HEK293 (cell line): ENCODE measurements around the gene STX18.

ENCODE experiments used
- CTCF ChIA-PET: fragments of 350-600 bp; formaldehyde crosslinking; extraction: SDS; loops from one replicate; lab custom pipeline; 2021; ENCODE audit warnings: antibody characterized with exemption; lab: Yijun Ruan, JAX
- POLR2A ChIA-PET: fragments of 300-600 bp; formaldehyde crosslinking; extraction: SDS; loops from one replicate; lab custom pipeline; 2020; ENCODE audit warnings: antibody characterized with exemption, inconsistent platforms; lab: Yijun Ruan, JAX
- H3K27ac ChIP-seq: fragments of 200-500 bp; sonication (Bioruptor generic); 2 replicates; pipeline ENCODE4 v1.5.1; 2014; ENCODE audit warnings: low read depth, low read length, control low read depth, inconsistent platforms; ENCODE audit errors: extremely low read depth
- H3K36me3 ChIP-seq, 2 experiments: fragments of 200-500 bp in 1 of 2; sonication (Bioruptor generic) in 1 of 2; 1 replicate in 1 of 2; 2 replicates in 1 of 2; pipeline ENCODE4 v1.5.1; 2014 to 2017; ENCODE audit warnings: inconsistent platforms in 2 of 2, low read length in 2 of 2; ENCODE audit not compliant: control insufficient read depth in 2 of 2, insufficient read depth in 1 of 2
- H3K4me1 ChIP-seq: fragments of 200-500 bp; sonication (Bioruptor generic); 2 replicates; pipeline ENCODE4 v1.5.1; 2014; ENCODE audit warnings: mild to moderate bottlenecking, low read length, inconsistent platforms; ENCODE audit not compliant: control insufficient read depth, insufficient read depth
- H3K4me3 ChIP-seq: 2 replicates; pipeline ENCODE4 v1.5.1; 2011; ENCODE audit warnings: low read depth, mild to moderate bottlenecking, control low read depth, low read length, moderate library complexity
- H3K9me3 ChIP-seq: fragments of 200-500 bp; sonication (Bioruptor generic); 2 replicates; pipeline ENCODE4 v1.5.1; 2014; ENCODE audit warnings: low read depth, low read length, inconsistent platforms; ENCODE audit not compliant: control insufficient read depth, insufficient read depth
- BCL6B ChIP-seq: fragments of 450-650 bp; formaldehyde crosslinking; IDR thresholded peaks from 2 replicates; pipeline ENCODE4 v1.5.1; 2017; ENCODE audit warnings: missing biosample characterization, missing genetic modification characterization
- EGR2 ChIP-seq: fragments of 450-650 bp; formaldehyde crosslinking; IDR thresholded peaks from 2 replicates; pipeline ENCODE4 v1.5.1; 2016; ENCODE audit warnings: low read depth, missing biosample characterization, missing genetic modification characterization
- KLF1 ChIP-seq: fragments of 450-650 bp; formaldehyde crosslinking; IDR thresholded peaks from 2 replicates; pipeline ENCODE4 v1.5.1; 2016; ENCODE audit warnings: missing biosample characterization, missing genetic modification characterization
- KLF10 ChIP-seq: fragments of 450-650 bp; IDR thresholded peaks from 2 replicates; pipeline ENCODE4 v1.5.1; 2018; ENCODE audit warnings: missing biosample characterization, mild to moderate bottlenecking, missing genetic modification characterization
- KLF17 ChIP-seq: fragments of 450-650 bp; formaldehyde crosslinking; IDR thresholded peaks from 2 replicates; pipeline ENCODE4 v1.5.1; 2016; ENCODE audit warnings: missing biosample characterization, missing genetic modification characterization
- MEIS1 ChIP-seq: sonication (generic); formaldehyde crosslinking; IDR thresholded peaks from 2 replicates; pipeline ENCODE4 v1.8.1; 2022; ENCODE audit warnings: missing genetic modification reagents, mild to moderate bottlenecking, borderline replicate concordance
- OVOL3 ChIP-seq: fragments of 450-650 bp; formaldehyde crosslinking; IDR thresholded peaks from 2 replicates; pipeline ENCODE4 v1.5.1; 2016; ENCODE audit warnings: missing biosample characterization, missing genetic modification characterization
- REST ChIP-seq: fragments of 450-650 bp; formaldehyde crosslinking; IDR thresholded peaks from 2 replicates; pipeline ENCODE4 v1.5.1; 2016; ENCODE audit warnings: missing biosample characterization, missing genetic modification characterization
- SP2 ChIP-seq: fragments of 450-650 bp; formaldehyde crosslinking; IDR thresholded peaks from 2 replicates; pipeline ENCODE4 v1.5.1; 2016; ENCODE audit warnings: missing biosample characterization, missing genetic modification characterization
- YY1 ChIP-seq: fragments of 450-650 bp; formaldehyde crosslinking; IDR thresholded peaks from 2 replicates; pipeline ENCODE4 v1.5.1; 2018; ENCODE audit warnings: missing biosample characterization, missing genetic modification characterization
- ZFHX2 ChIP-seq: fragments of 450-650 bp; formaldehyde crosslinking; conservative IDR thresholded peaks from 2 replicates; pipeline ENCODE4 v1.5.1; 2016; ENCODE audit warnings: missing biosample characterization, missing genetic modification characterization
- ZNF10 ChIP-seq: fragments of 450-650 bp; formaldehyde crosslinking; IDR thresholded peaks from 2 replicates; pipeline ENCODE4 v1.5.1; 2017; ENCODE audit warnings: missing biosample characterization, missing genetic modification characterization
- ZNF121 ChIP-seq: fragments of 450-650 bp; formaldehyde crosslinking; IDR thresholded peaks from 2 replicates; pipeline ENCODE4 v1.5.1; 2016; ENCODE audit warnings: missing biosample characterization, missing genetic modification characterization
- ZNF132 ChIP-seq: fragments of 450-650 bp; formaldehyde crosslinking; IDR thresholded peaks from 2 replicates; pipeline ENCODE4 v1.5.1; 2017; ENCODE audit warnings: missing biosample characterization, missing genetic modification characterization, borderline replicate concordance
- ZNF148 ChIP-seq: fragments of 450-650 bp; formaldehyde crosslinking; IDR thresholded peaks from 2 replicates; pipeline ENCODE4 v1.5.0; 2017; ENCODE audit warnings: missing biosample characterization, missing genetic modification characterization, borderline replicate concordance
- ZNF155 ChIP-seq: fragments of 450-650 bp; formaldehyde crosslinking; IDR thresholded peaks from 2 replicates; pipeline ENCODE4 v1.5.1; 2016; ENCODE audit warnings: missing biosample characterization, missing genetic modification characterization
- ZNF184 ChIP-seq: fragments of 450-650 bp; IDR thresholded peaks from 2 replicates; pipeline ENCODE4 v1.5.1; 2018; ENCODE audit warnings: missing biosample characterization, mild to moderate bottlenecking, missing genetic modification characterization
- ZNF416 ChIP-seq: fragments of 450-650 bp; formaldehyde crosslinking; IDR thresholded peaks from 2 replicates; pipeline ENCODE4 v1.5.1; 2016; ENCODE audit warnings: missing biosample characterization, missing genetic modification characterization
- ZNF48 ChIP-seq: fragments of 450-650 bp; formaldehyde crosslinking; IDR thresholded peaks from 2 replicates; pipeline ENCODE4 v1.5.1; 2016; ENCODE audit warnings: missing biosample characterization, missing genetic modification characterization
- ZNF513 ChIP-seq: fragments of 450-650 bp; IDR thresholded peaks from 2 replicates; pipeline ENCODE4 v1.5.1; 2018; ENCODE audit warnings: missing biosample characterization, missing genetic modification characterization
- ZNF610 ChIP-seq: fragments of 450-650 bp; formaldehyde crosslinking; IDR thresholded peaks from 2 replicates; pipeline ENCODE4 v1.5.1; 2016; ENCODE audit warnings: missing biosample characterization, missing genetic modification characterization, borderline replicate concordance
- ZNF629 ChIP-seq: fragments of 450-650 bp; formaldehyde crosslinking; IDR thresholded peaks from 2 replicates; pipeline ENCODE4 v1.5.1; 2017; ENCODE audit warnings: missing biosample characterization, missing genetic modification characterization
- ZNF654 ChIP-seq: fragments of 450-650 bp; formaldehyde crosslinking; IDR thresholded peaks from 2 replicates; pipeline ENCODE4 v1.5.1; 2016; ENCODE audit warnings: low read depth, missing biosample characterization, missing genetic modification characterization
- ZNF785 ChIP-seq: fragments of 450-650 bp; formaldehyde crosslinking; IDR thresholded peaks from 2 replicates; pipeline ENCODE4 v1.5.1; 2016; ENCODE audit warnings: missing biosample characterization, missing genetic modification characterization
- ZSCAN4 ChIP-seq: fragments of 450-650 bp; formaldehyde crosslinking; IDR thresholded peaks from 2 replicates; pipeline ENCODE4 v1.5.1; 2017; ENCODE audit warnings: missing biosample characterization, missing genetic modification characterization

Gene STX18

GRCh38 chr4:4394644-4395043, 147.2 kb downstream of the STX18 start:
- ChIA-PET CTCF (interaction anchor here (1.3 to 1.7 kb wide), 2 partner anchors 10 to 34 kb away, joined by 3 to 5 read pairs; no protein-coding TSS in a partner anchor), POLR2A (no interaction called here)
- Histone ChIP-seq H3K4me3 (no peak overlapping the region), H3K27ac (no peak overlapping the region), H3K9me3 (no peaks in the 10 kb centered on the region), H3K4me1 (no peaks in the 10 kb centered on the region), H3K36me3 (peaks cover 0 to 5% of the 10 kb centered on the region in 2 experiments; a peak in 1 of 3 replicates)
- no peak for TF ChIP-seq REST (tag by site-specific recombination)
- TF ChIP-seq EGR2 = no peak
- no peak for TF ChIP-seq ZNF184
- no peak for TF ChIP-seq ZNF513 (tag by site-specific recombination)
- no peak for TF ChIP-seq ZNF416 (tag by site-specific recombination)
- no peak for TF ChIP-seq KLF1 (tag by site-specific recombination)
- TF ChIP-seq ZNF155 (tag by site-specific recombination) = no peak
- no peak for TF ChIP-seq ZNF148 (tag by site-specific recombination)
- no peak for TF ChIP-seq BCL6B (tag by site-specific recombination)

- Histone ChIP-seq H3K27ac (no peak overlapping the region), H3K9me3 (no peaks in the 10 kb centered on the region), H3K4me1 (no peaks in the 10 kb centered on the region), H3K4me3 (no peak overlapping the region), H3K36me3 (peaks cover 0 to 5% of the 10 kb centered on the region in 2 experiments; a peak in 1 of 3 replicates)
- TF ChIP-seq ZNF785 (tag by site-specific recombination) = no peak
- no peak for TF ChIP-seq ZNF132
- no peak for TF ChIP-seq SP2 (tag by site-specific recombination)
- no peak for TF ChIP-seq ZNF10 (tag by site-specific recombination)
- TF ChIP-seq ZNF654 (tag by site-specific recombination) = no peak
- no peak for TF ChIP-seq ZNF610 (tag by site-specific recombination)
- TF ChIP-seq ZNF121 = no peak
- no peak for TF ChIP-seq KLF17 (tag by site-specific recombination)
- TF ChIP-seq YY1 (tag by site-specific recombination) = no peak
- no peak for TF ChIP-seq ZSCAN4 (tag by site-specific recombination)
- no peak for TF ChIP-seq ZNF48 (tag by site-specific recombination)
- no peak for TF ChIP-seq OVOL3 (tag by site-specific recombination)
- no peak for TF ChIP-seq ZNF629 (tag by site-specific recombination)
- TF ChIP-seq MEIS1 (CRISPR knock-in tag) = no peak
- no peak for TF ChIP-seq KLF10 (tag by site-specific recombination)
- no peak for TF ChIP-seq ZFHX2
- ChIA-PET POLR2A (no interaction called here), CTCF (no interaction called here)
Measured at GRCh38 chr4:4392501-4393183, 149.2 kb downstream of the STX18 start.
